Heart left ventricle (tissue), 13 donors: Measurements from ENCODE around the gene ROBO1.

Experiments
- POLR2A ChIP-seq, 2 donors: fragments of 450-650 bp; IDR thresholded peaks; one replicate each; pipeline ENCODE4 v1.6.1; 2017; ENCODE audit warnings: antibody characterized with exemption in 2 of 2, mild to moderate bottlenecking in 2 of 2, moderate library complexity in 2 of 2
- TF ChIP-seq, protein P1 (sequence below), 12 donors: fragments of 200-600 bp; sonication (generic) in 4 of 12; IDR thresholded peaks; one replicate each; pipeline versions ENCODE4 v1.5.0 to v1.8.0; 2018 to 2022; ENCODE audit warnings: antibody characterized with exemption in 12 of 12, mild to moderate bottlenecking in 5 of 12
- donor health status: ischemic (EF 13 %, LVEDD 7.1; RV severe dilation, severe dysfunction).
- donor health status: DM: no; HTN: yes; CAD: no.
- donor health status: DM: no; HTN: no; CAD: no.
- donor health status: ischemic (EF 25% LVEDD 6.9; RV normal size, moderate dysfunction).
- donor health status: ischemic (EF 25% LVEDD 5.7; RV mildly dilated, moderate dysfunction).
- donor health status: ischemic (EF 35%, LVEDD 5.7; RV mildly dilated, moderate dysfunction).
- donor health status: nonischemic (EF 11% LVEDD 7.7; RV severe dilation, severe dysfunction).
- donor health status: DM: yes; HTN: yes; CAD: no.
- donor health status: PGD.
- donor health status: ischemic (EF 29% LVEDD 5.4; RV normal size, mild dysfunction).
- donor health status: nonischemic (EF 23%, LVEDD 6.1; RV moderate dilation, normal function).

DNA sequence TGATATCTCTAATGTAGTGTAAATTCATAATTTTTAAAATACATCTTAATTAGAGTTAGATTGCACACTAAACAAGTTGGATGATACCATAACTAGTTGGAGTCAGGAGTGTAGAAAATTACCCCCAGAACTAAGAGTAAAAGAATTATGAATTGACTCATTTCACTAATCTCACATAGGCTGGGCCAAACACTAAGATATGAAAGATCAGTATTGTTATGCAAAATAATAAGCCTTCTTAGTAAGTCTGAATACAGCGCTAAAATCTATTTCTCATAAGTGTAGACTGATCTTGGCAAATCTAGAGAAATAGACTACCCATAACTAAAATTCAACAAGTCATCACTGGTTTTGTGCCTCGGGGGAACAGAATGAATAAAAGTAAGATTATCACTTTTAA, 979.0 kb downstream of the ROBO1 start:
- no peak for TF ChIP-seq POLR2A (IDR thresholded peaks at IDR 0.05)
- TF ChIP-seq, protein P1, sequence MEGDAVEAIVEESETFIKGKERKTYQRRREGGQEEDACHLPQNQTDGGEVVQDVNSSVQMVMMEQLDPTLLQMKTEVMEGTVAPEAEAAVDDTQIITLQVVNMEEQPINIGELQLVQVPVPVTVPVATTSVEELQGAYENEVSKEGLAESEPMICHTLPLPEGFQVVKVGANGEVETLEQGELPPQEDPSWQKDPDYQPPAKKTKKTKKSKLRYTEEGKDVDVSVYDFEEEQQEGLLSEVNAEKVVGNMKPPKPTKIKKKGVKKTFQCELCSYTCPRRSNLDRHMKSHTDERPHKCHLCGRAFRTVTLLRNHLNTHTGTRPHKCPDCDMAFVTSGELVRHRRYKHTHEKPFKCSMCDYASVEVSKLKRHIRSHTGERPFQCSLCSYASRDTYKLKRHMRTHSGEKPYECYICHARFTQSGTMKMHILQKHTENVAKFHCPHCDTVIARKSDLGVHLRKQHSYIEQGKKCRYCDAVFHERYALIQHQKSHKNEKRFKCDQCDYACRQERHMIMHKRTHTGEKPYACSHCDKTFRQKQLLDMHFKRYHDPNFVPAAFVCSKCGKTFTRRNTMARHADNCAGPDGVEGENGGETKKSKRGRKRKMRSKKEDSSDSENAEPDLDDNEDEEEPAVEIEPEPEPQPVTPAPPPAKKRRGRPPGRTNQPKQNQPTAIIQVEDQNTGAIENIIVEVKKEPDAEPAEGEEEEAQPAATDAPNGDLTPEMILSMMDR (IDR thresholded peaks at IDR 0.05) = no peak
